NOMO-1 (cell line): ENCODE measurements around the gene FYTTD1.

ENCODE experiments used
- DNase-seq, 2 experiments: peaks; one replicate each; lab custom pipeline; 2025; ENCODE audit not compliant: unreplicated experiment in 2 of 2; lab: John Stamatoyannopoulos, UW

The FYTTD1 gene

DNA sequence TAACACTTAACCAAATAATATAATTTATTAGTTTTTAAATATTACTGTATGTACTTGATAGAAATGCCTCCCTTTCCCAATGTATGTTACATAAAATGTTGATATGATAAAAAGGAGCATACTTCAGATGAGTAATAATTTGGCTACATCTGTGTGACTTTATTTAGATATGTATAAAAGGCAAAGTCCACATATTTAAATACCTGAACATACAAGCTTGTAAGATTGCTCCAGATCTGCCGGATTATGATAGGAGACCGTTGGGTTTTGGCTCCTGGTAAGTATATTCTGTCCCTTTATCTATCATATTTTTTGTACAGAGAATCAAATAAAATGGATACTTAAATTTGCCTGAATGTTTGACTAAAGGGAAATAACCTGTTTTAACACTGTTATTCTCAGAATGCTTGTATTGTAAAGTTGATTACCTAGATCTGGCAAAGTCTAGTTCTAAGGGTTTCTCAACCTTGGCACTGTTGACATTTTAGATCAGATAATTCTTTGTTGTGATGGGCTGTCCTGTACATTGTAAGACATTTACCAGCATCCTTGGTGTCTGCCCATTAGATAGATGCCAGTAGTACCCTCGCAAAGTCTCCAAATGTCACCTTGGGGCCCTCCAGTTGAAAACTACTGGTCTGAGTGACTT lies 79.8 kb downstream of the FYTTD1 start:
- no peak for DNase-seq

GRCh38 chr3:197830308-197830966 lies 80.8 kb downstream of the FYTTD1 start:
- DNase-seq = no peak

- DNase-seq = no peak
Observed at GRCh38 chr3:197830967-197831313, 81.3 kb downstream of the FYTTD1 start.

DNA sequence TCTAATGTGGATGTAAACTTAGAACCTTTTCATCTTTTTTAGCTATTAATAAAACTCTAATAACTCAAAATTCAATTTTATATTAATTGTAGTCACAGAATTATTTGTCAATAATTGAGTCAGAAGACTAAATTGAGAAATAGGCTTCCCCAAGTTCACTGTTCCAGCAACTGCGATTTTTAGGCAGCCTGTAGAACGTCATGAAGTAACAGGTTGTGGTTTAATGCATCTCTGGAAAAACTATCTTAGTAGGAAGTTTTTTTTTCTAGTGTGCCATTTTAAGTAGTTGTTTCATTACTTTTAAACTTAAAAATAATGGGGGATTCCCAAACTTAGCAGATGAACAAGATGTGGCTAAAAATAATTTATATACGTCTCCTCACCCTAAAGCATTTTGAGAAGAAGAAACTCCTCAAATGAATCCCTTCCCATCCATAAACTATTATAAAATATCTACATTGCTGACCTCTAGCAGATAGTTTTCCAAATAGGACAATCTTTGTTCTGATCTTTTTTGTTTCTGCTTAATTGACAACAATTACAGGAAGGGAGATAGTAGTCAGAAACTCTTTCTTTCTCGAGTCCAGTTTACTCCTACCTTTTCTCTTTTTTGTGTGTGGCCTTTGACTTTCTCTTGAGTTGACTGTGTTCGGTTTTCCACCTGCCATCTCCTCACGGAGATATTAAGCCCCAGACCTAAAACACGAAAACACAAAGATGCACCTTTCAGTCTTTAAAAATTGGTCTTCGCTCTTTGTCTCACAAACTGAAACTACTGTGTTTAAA lies 84.4 kb downstream of the FYTTD1 start:
- no peak for DNase-seq

GRCh38 chr3:197835509-197835908 lies 85.8 kb downstream of the FYTTD1 start:
- DNase-seq = no peak

DNA sequence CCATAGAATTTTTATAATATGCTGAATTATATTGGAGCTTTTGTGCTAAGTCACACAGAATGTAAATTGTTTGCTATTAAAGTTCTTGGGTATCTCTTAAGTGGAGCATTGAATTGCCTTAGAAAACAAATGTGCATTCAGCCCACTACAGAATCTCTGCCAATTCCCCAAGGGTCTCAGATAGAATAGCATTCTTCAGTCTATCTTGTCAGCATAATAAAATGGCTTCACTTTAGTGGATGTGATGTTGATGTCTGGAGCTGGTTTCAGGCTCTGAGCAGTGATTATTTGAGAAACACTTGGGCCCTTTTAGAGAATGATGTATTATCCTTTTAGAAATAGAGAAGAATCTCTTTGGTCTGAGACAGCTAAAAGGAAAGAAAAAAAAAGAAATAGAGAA lies 86.6 kb downstream of the FYTTD1 start:
- no peak for DNase-seq
